ENCODE data around the gene GHRHR.
A peak's percentile ranks its signal among the peaks of the same experiment; 100 is the strongest.

Gene GHRHR

GRCh38 chr7:30968747-30969603 lies 5.2 kb downstream of the GHRHR start:
- H3K4me1 Mint-ChIP-seq = no peaks in the 10 kb centered on the region
- H3K36me3 Mint-ChIP-seq (ENCODE audit: low read depth) = no peaks in the 10 kb centered on the region
- no peaks in the 10 kb centered on the region for H3K9me3 Mint-ChIP-seq
- H3K27me3 Mint-ChIP-seq = peaks cover 23% of the 10 kb centered on the region
- no peak for ATAC-seq
- no peak for DNase-seq
- no peak overlapping the region for H3K27ac Mint-ChIP-seq
- no peak overlapping the region for H3K4me3 Mint-ChIP-seq

GRCh38 chr7:30969604-30969970 lies 5.8 kb downstream of the GHRHR start:
- ATAC-seq = no peak

GRCh38 chr7:30970074-30970473 lies 6.3 kb downstream of the GHRHR start:
- Mint-ChIP-seq H3K27me3 (peaks cover 23% of the 10 kb centered on the region), H3K9me3 (no peaks in the 10 kb centered on the region), H3K4me1 (no peaks in the 10 kb centered on the region), H3K36me3 (ENCODE audit: low read depth) (no peaks in the 10 kb centered on the region), H3K27ac (no peak overlapping the region), H3K4me3 (no peak overlapping the region)
- DNase-seq (no peak), ATAC-seq (no peak)

More at GRCh38 chr7:30969604-30969970, 5.8 kb downstream of the GHRHR start:
- H3K4me3 Mint-ChIP-seq = no peak overlapping the region
- H3K9me3 Mint-ChIP-seq = no peaks in the 10 kb centered on the region
- H3K27ac Mint-ChIP-seq = no peak overlapping the region
- H3K27me3 Mint-ChIP-seq = peaks cover 23% of the 10 kb centered on the region
- no peaks in the 10 kb centered on the region for H3K4me1 Mint-ChIP-seq
- no peak for DNase-seq
- H3K36me3 Mint-ChIP-seq (ENCODE audit: low read depth) = no peaks in the 10 kb centered on the region

- Mint-ChIP-seq H3K4me3 (no peak overlapping the region), H3K4me1 (no peaks in the 10 kb centered on the region), H3K27ac (no peak overlapping the region), H3K36me3 (ENCODE audit: low read depth) (no peaks in the 10 kb centered on the region), H3K9me3 (no peaks in the 10 kb centered on the region), H3K27me3 (peaks cover 23% of the 10 kb centered on the region)
- DNase-seq = no peak
- no peak for ATAC-seq
Observed at GRCh38 chr7:30970594-30971094, 6.9 kb downstream of the GHRHR start.

- ATAC-seq (no peak), DNase-seq (no peak)
- H3K27me3 Mint-ChIP-seq = peaks cover 20% of the 10 kb centered on the region
- no peaks in the 10 kb centered on the region for H3K4me1 Mint-ChIP-seq
- H3K9me3 Mint-ChIP-seq = no peaks in the 10 kb centered on the region
- no peaks in the 10 kb centered on the region for H3K36me3 Mint-ChIP-seq (ENCODE audit: low read depth)
- no peak overlapping the region for H3K4me3 Mint-ChIP-seq
- H3K27ac Mint-ChIP-seq = no peak overlapping the region
Observed at GRCh38 chr7:30971440-30971839, 7.7 kb downstream of the GHRHR start.

- Mint-ChIP-seq H3K4me1 (no peaks in the 10 kb centered on the region), H3K4me3 (no peak overlapping the region), H3K9me3 (no peaks in the 10 kb centered on the region), H3K27me3 (peaks cover 22% of the 10 kb centered on the region), H3K27ac (no peak overlapping the region), H3K36me3 (ENCODE audit: low read depth) (no peaks in the 10 kb centered on the region)
- no peak for DNase-seq
- ATAC-seq = no peak
Observed at GRCh38 chr7:30971840-30972563, 8.2 kb downstream of the GHRHR start.

- H3K4me1 Mint-ChIP-seq = no peaks in the 10 kb centered on the region
- H3K4me3 Mint-ChIP-seq = no peak overlapping the region
- DNase-seq (no peak), ATAC-seq (no peak)
- no peaks in the 10 kb centered on the region for H3K9me3 Mint-ChIP-seq
- H3K27me3 Mint-ChIP-seq = peaks cover 25% of the 10 kb centered on the region
- H3K27ac Mint-ChIP-seq = no peak overlapping the region
- no peaks in the 10 kb centered on the region for H3K36me3 Mint-ChIP-seq (ENCODE audit: low read depth)
Observed at GRCh38 chr7:30973292-30973691, 9.5 kb downstream of the GHRHR start.

GRCh38 chr7:30973791-30974604 lies 10.2 kb downstream of the GHRHR start:
- no peaks in the 10 kb centered on the region for H3K9me3 Mint-ChIP-seq
- H3K27ac Mint-ChIP-seq = no peak overlapping the region

GRCh38 chr7:30974605-30975255 lies 11.0 kb downstream of the GHRHR start:
- no peaks in the 10 kb centered on the region for H3K4me1 Mint-ChIP-seq
- DNase-seq (peak; percentile 65), ATAC-seq (peak; percentile 82)
- no peaks in the 10 kb centered on the region for H3K36me3 Mint-ChIP-seq (ENCODE audit: low read depth)
- H3K9me3 Mint-ChIP-seq = no peaks in the 10 kb centered on the region
- H3K27me3 Mint-ChIP-seq = peaks cover 25% of the 10 kb centered on the region
- no peak overlapping the region for H3K4me3 Mint-ChIP-seq
- no peak overlapping the region for H3K27ac Mint-ChIP-seq

More at GRCh38 chr7:30973791-30974604, 10.2 kb downstream of the GHRHR start:
- DNase-seq = no peak
- no peak for ATAC-seq
- Mint-ChIP-seq H3K4me1 (no peaks in the 10 kb centered on the region), H3K27me3 (peaks cover 25% of the 10 kb centered on the region), H3K4me3 (no peak overlapping the region), H3K36me3 (ENCODE audit: low read depth) (no peaks in the 10 kb centered on the region)

GRCh38 chr7:30975256-30975899 lies 11.6 kb downstream of the GHRHR start:
- no peak for DNase-seq
- no peak overlapping the region for H3K27ac Mint-ChIP-seq
- no peak overlapping the region for H3K4me3 Mint-ChIP-seq
- H3K4me1 Mint-ChIP-seq = no peaks in the 10 kb centered on the region
- H3K27me3 Mint-ChIP-seq = peaks cover 25% of the 10 kb centered on the region
- H3K9me3 Mint-ChIP-seq = no peaks in the 10 kb centered on the region
- ATAC-seq = no peak
- H3K36me3 Mint-ChIP-seq (ENCODE audit: low read depth) = no peaks in the 10 kb centered on the region

- Mint-ChIP-seq H3K27me3 (peaks cover 25% of the 10 kb centered on the region), H3K36me3 (ENCODE audit: low read depth) (no peaks in the 10 kb centered on the region), H3K9me3 (no peaks in the 10 kb centered on the region), H3K4me1 (no peaks in the 10 kb centered on the region), H3K27ac (no peak overlapping the region), H3K4me3 (no peak overlapping the region)
- DNase-seq (no peak), ATAC-seq (no peak)
Observed at GRCh38 chr7:30976381-30976780, 12.6 kb downstream of the GHRHR start.

- no peaks in the 10 kb centered on the region for H3K9me3 Mint-ChIP-seq
- no peaks in the 10 kb centered on the region for H3K36me3 Mint-ChIP-seq (ENCODE audit: low read depth)
- no peak overlapping the region for H3K4me3 Mint-ChIP-seq
- no peak overlapping the region for H3K27ac Mint-ChIP-seq
- DNase-seq = no peak
- no peak for ATAC-seq
- peaks cover 20% of the 10 kb centered on the region for H3K27me3 Mint-ChIP-seq
- no peaks in the 10 kb centered on the region for H3K4me1 Mint-ChIP-seq
Observed at GRCh38 chr7:30977222-30977621, 13.5 kb downstream of the GHRHR start.

- ATAC-seq (no peak), DNase-seq (peak; percentile 16)
- H3K36me3 Mint-ChIP-seq (ENCODE audit: low read depth) = no peaks in the 10 kb centered on the region
- no peaks in the 10 kb centered on the region for H3K9me3 Mint-ChIP-seq
- H3K4me1 Mint-ChIP-seq = no peaks in the 10 kb centered on the region
- no peak overlapping the region for H3K27ac Mint-ChIP-seq
- H3K27me3 Mint-ChIP-seq = peaks cover 16% of the 10 kb centered on the region
- H3K4me3 Mint-ChIP-seq = no peak overlapping the region
Observed at GRCh38 chr7:30977896-30978564, 14.3 kb downstream of the GHRHR start.

Data from activated naive CD8-positive, alpha-beta T cell treated with anti-CD3 and anti-CD28 coated beads, Interleukin-2, amount 50 U/mL, for 24 hours (primary cell).